GM06990 (cell line): ENCODE results near the gene ZNF516.

Experiments used
- DNase-seq: peaks from one replicate; pipeline ENCODE4 v3.0.0-alpha.2; 2011; ENCODE audit not compliant: insufficient read length; ENCODE audit errors: extremely low read depth
- H3K27me3 ChIP-seq: replicated peaks from 2 replicates; pipeline ENCODE4 v1.6.0; 2011; ENCODE audit warnings: low read length; ENCODE audit not compliant: control insufficient read depth, insufficient read depth
- H3K36me3 ChIP-seq: 2 replicates; pipeline ENCODE4 v1.5.1; 2011; ENCODE audit warnings: low read length; ENCODE audit not compliant: control insufficient read depth, insufficient read depth
- H3K4me3 ChIP-seq: replicated peaks from 2 replicates; pipeline ENCODE4 v1.5.1; 2011; ENCODE audit warnings: low read depth, mild to moderate bottlenecking, control low read depth, low read length
- CTCF ChIP-seq: IDR thresholded peaks from 2 replicates; pipeline ENCODE4 v1.5.1; 2011; ENCODE audit warnings: low read length, control low read depth, mild to moderate bottlenecking, inconsistent platforms; ENCODE audit not compliant: insufficient read depth, poor library complexity, severe bottlenecking

The ZNF516 gene

GRCh38 chr18:76506395-76506794 is 11.4 kb upstream of the ZNF516 start:
- DNase-seq: no peak
- Histone ChIP-seq H3K27me3 (no peaks in the 10 kb centered on the region), H3K36me3 (no peaks in the 10 kb centered on the region), H3K4me3 (no peak overlapping the region)
- TF ChIP-seq CTCF: no peak

- DNase-seq: no peak
- Histone ChIP-seq H3K4me3 (no peak overlapping the region), H3K36me3 (no peaks in the 10 kb centered on the region), H3K27me3 (no peaks in the 10 kb centered on the region)
- TF ChIP-seq CTCF: no peak
These were observed 10.6 kb upstream of the ZNF516 start for GRCh38 chr18:76505614-76506013.

- no peak for TF ChIP-seq CTCF
- no peaks in the 10 kb centered on the region for H3K27me3 ChIP-seq
- no peak overlapping the region for H3K4me3 ChIP-seq
- H3K36me3 ChIP-seq: no peaks in the 10 kb centered on the region
- DNase-seq: no peak
These were observed 9.7 kb upstream of the ZNF516 start for GRCh38 chr18:76504749-76505148.

GRCh38 chr18:76503649-76504386 is 8.8 kb upstream of the ZNF516 start:
- TF ChIP-seq CTCF: no peak
- Histone ChIP-seq H3K4me3 (no peak overlapping the region), H3K36me3 (no peaks in the 10 kb centered on the region), H3K27me3 (no peaks in the 10 kb centered on the region)
- no peak for DNase-seq

DNA sequence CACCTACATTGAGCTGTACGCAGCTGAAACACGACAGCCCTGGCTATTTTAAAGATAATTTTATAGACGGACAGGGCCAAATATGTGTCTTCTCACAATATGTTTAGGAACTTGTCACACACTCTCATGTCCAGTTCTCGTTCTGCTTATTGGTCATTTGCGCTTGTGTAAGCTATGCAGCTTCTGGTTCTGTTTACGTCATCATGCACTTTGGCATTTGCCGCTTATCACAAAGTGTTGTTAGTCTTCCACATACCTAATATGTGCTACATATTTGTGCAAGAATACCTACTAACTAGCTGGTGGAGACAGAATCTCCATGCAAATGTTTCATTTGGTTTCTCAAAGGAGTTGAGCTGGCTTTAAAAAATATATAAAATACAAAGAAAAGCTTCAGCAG is 7.5 kb upstream of the ZNF516 start:
- no peak for DNase-seq
- no peak for TF ChIP-seq CTCF
- Histone ChIP-seq H3K27me3 (no peaks in the 10 kb centered on the region), H3K4me3 (no peak overlapping the region), H3K36me3 (no peaks in the 10 kb centered on the region)
